ENCODE results near the gene EYS. TPM values are rescaled to one million over a fixed set of nuclear protein-coding genes. Genes with fewer than 3 reads are reported as not detected.

The EYS gene
- total RNA-seq, 1 experiment from 2014 or later: not detected

- H2BK15ac ChIP-seq (ENCODE audit: low read depth, low read length): no peak overlapping the region
- no peak overlapping the region for H2AK5ac ChIP-seq (ENCODE audit: insufficient read length, low read length)
- no peak overlapping the region for H4K8ac ChIP-seq (replicated peaks; ENCODE audit: insufficient read length, low read depth, low read length)
- H2BK5ac ChIP-seq (ENCODE audit: insufficient read length, low read length): no peak overlapping the region
- Mint-ChIP-seq H3K36me3 (ENCODE audit: insufficient read depth in 1 of 3, low read depth in 3 of 3) (peaks cover 0 to 5% (median 2%) of the 10 kb centered on the region in 3 experiments; a peak in 2 of 7 replicates), H3K9me3 (peaks cover 0 to 9% of the 10 kb centered on the region in 2 experiments; a peak in 2 of 5 replicates), H3K4me3 (no peak overlapping the region), H3K27me3 (ENCODE audit: low read depth) (no peaks in the 10 kb centered on the region), H3K4me1 (peaks cover 12 to 16% of the 10 kb centered on the region in 2 experiments), H3K27ac (no peak overlapping the region)
- no peaks in the 10 kb centered on the region for H3K9me3 ChIP-seq (ENCODE audit: control insufficient read depth, low read depth, low read length)
- H3K23ac ChIP-seq (ENCODE audit: insufficient read length, low read depth, low read length): no peak overlapping the region
- no peak overlapping the region for H2BK20ac ChIP-seq (ENCODE audit: low read depth, low read length, poor library complexity, severe bottlenecking)
- no peak overlapping the region for H3K4ac ChIP-seq (ENCODE audit: low read depth, low read length)
- H3K27me3 ChIP-seq (ENCODE audit: insufficient read depth, low read length): no peaks in the 10 kb centered on the region
- H2BK120ac ChIP-seq (ENCODE audit: low read depth, low read length, poor library complexity, severe bottlenecking): no peak overlapping the region
- no peak overlapping the region for H3K27ac ChIP-seq (ENCODE audit: insufficient read length, low read depth, low read length)
- H3K18ac ChIP-seq (ENCODE audit: insufficient read length, low read depth, low read length): no peak overlapping the region
- H3K79me2 ChIP-seq (ENCODE audit: insufficient read depth, low read length): no peaks in the 10 kb centered on the region
- H3K14ac ChIP-seq (ENCODE audit: insufficient read depth, low read length): no peak overlapping the region
- H4K5ac ChIP-seq (ENCODE audit: insufficient read length, low read depth, low read length): no peak overlapping the region
- no peak for TF ChIP-seq CTCF (conservative IDR thresholded peaks at IDR 0.05)
- no peak for DNase-seq
- H3K79me1 ChIP-seq (ENCODE audit: insufficient read depth, low read depth, low read length, poor library complexity, severe bottlenecking): no peaks in the 10 kb centered on the region
- H3T11ph ChIP-seq (ENCODE audit: low read length): no peak overlapping the region
- no peak overlapping the region for H2AFZ ChIP-seq (ENCODE audit: low read length)
- no peak overlapping the region for H3K4me2 ChIP-seq (ENCODE audit: insufficient read depth, insufficient read length, low read length)
- H4K20me1 ChIP-seq (ENCODE audit: control insufficient read depth, insufficient read depth, insufficient read length): no peaks in the 10 kb centered on the region
- H3K4me1 ChIP-seq (ENCODE audit: insufficient read depth, low read length): no peaks in the 10 kb centered on the region; the same call in 1 of the 2 replicates
- no peak overlapping the region for H3K9ac ChIP-seq (ENCODE audit: extremely low read depth, insufficient read length, low read length)
- no peak overlapping the region for H4K91ac ChIP-seq (ENCODE audit: insufficient read length, low read depth, low read length)
- no peaks in the 10 kb centered on the region for H3K23me2 ChIP-seq (ENCODE audit: insufficient read length, low read depth, low read length, poor library complexity, severe bottlenecking)
- H3K56ac ChIP-seq (ENCODE audit: insufficient read length, low read depth, low read length): no peak overlapping the region
- H2BK12ac ChIP-seq (ENCODE audit: insufficient read length, low read depth, low read length): no peak overlapping the region
These were observed 26.8 kb downstream of the EYS start for GRCh38 chr6:65680232-65680631.
